A549 (cell line): ENCODE measurements around the gene PRKCE. TPM values are rescaled to one million over a fixed set of nuclear protein-coding genes. Genes with fewer than 3 reads are reported as not detected.
A peak's percentile ranks its signal among the peaks of the same experiment; 100 is the strongest.

Experiments used
- ATAC-seq, 2 experiments: fragments of 200-7000 bp in 1 of 2; fragments of >200 bp in 1 of 2; cut with Nextera tagmentation in 1 of 2; cut with Tn5 transposase in 1 of 2; 3 replicates each; pipeline versions ENCODE4 v1.8.0 to v1.9.1; 2018 to 2020; ENCODE audit warnings: mild to moderate bottlenecking in 1 of 2, moderate library complexity in 1 of 2
- CTCF ChIA-PET: fragments of 300-600 bp; sonication (Branson Sonifier 250); formaldehyde crosslinking; extraction: SDS; loops from one replicate; lab custom pipeline; 2021; ENCODE audit warnings: antibody characterized with exemption, inconsistent platforms; lab: Yijun Ruan, JAX
- POLR2A ChIA-PET: fragments of 350-600 bp; formaldehyde crosslinking; extraction: SDS; loops from one replicate; lab custom pipeline; 2021; ENCODE audit warnings: antibody characterized with exemption, inconsistent platforms; lab: Yijun Ruan, JAX
- DNase-seq, 2 experiments: peaks; one replicate each; pipeline versions ENCODE4 v3.0.0 to v3.0.0-alpha.2; 2011 to 2016; ENCODE audit warnings: low read depth in 1 of 2, low spot score in 1 of 2
- FAIRE-seq: peaks from 2 replicates; lab custom pipeline; 2011; peaks lifted over from hg19 to GRCh38; lab: Jason Lieb, UNC
- H3K27ac ChIP-seq, 2 experiments: fragments of >200 bp; sonication (Bioruptor Twin); formaldehyde crosslinking; 3 replicates each; pipeline ENCODE4 v1.5.1; 2016 to 2017
- H3K4me1 ChIP-seq: fragments of >200 bp; sonication (Bioruptor Twin); formaldehyde crosslinking; 3 replicates; pipeline ENCODE4 v1.6.1; 2016
- H3K4me2 ChIP-seq: fragments of >200 bp; sonication (Bioruptor Twin); formaldehyde crosslinking; 3 replicates; pipeline ENCODE4 v1.6.1; 2016
- H3K4me3 ChIP-seq: fragments of >200 bp; sonication (Bioruptor Twin); formaldehyde crosslinking; 3 replicates; pipeline ENCODE4 v1.5.1; 2016
- H3K9me3 ChIP-seq: fragments of >200 bp; sonication (Bioruptor Twin); formaldehyde crosslinking; 3 replicates; pipeline ENCODE4 v1.6.1; 2016
- BCL3 ChIP-seq: fragments of >200 bp; sonication (Bioruptor Twin); formaldehyde crosslinking; IDR thresholded peaks from 3 replicates; pipeline ENCODE4 v1.6.1; 2016
- BHLHE40 ChIP-seq: IDR thresholded peaks from 2 replicates; pipeline ENCODE4 v1.6.1; 2012; ENCODE audit warnings: low read depth, low read length, inconsistent platforms
- CBX8 ChIP-seq: fragments of 200-600 bp; sonication (generic); IDR thresholded peaks from 2 replicates; pipeline ENCODE4 v1.6.1; 2016
- CEBPB ChIP-seq, 2 experiments: fragments of >200 bp in 1 of 2; sonication (Bioruptor Twin) in 1 of 2; formaldehyde crosslinking in 1 of 2; IDR thresholded peaks; 2 replicates each; pipeline ENCODE4 v1.6.1; 2012 to 2016
- EHMT2 ChIP-seq: fragments of 200-600 bp; sonication (generic); IDR thresholded peaks from 2 replicates; pipeline ENCODE4 v1.6.1; 2016; ENCODE audit warnings: antibody characterized with exemption, low read depth, mild to moderate bottlenecking, moderate library complexity
- ESRRA ChIP-seq: fragments of 150-350 bp; IDR thresholded peaks from 2 replicates; pipeline ENCODE4 v1.6.1; 2014; ENCODE audit warnings: mild to moderate bottlenecking, low read length, borderline replicate concordance
- FOSL2 ChIP-seq, 2 experiments: fragments of 450-650 bp in 1 of 2; fragments of >200 bp in 1 of 2; sonication (Bioruptor Twin) in 1 of 2; formaldehyde crosslinking; IDR thresholded peaks; 2 replicates each; pipeline versions ENCODE4 v1.5.0 to v1.6.1; 2016 to 2020; ENCODE audit warnings: mild to moderate bottlenecking in 1 of 2, moderate library complexity in 1 of 2
- GATA3 ChIP-seq: IDR thresholded peaks from 2 replicates; pipeline ENCODE4 v1.6.1; 2012; ENCODE audit warnings: borderline replicate concordance
- HDAC2 ChIP-seq: fragments of 200-600 bp; sonication (generic); IDR thresholded peaks from 2 replicates; pipeline ENCODE4 v1.6.1; 2016
- HEYL ChIP-seq: fragments of 250-450 bp; sonication (Bioruptor Pico); IDR thresholded peaks from 2 replicates; pipeline ENCODE4 v1.8.0; 2021; ENCODE audit warnings: mild to moderate bottlenecking, moderate library complexity
- HMGXB4 ChIP-seq: fragments of 250-450 bp; sonication (Bioruptor Pico); IDR thresholded peaks from 2 replicates; pipeline ENCODE4 v1.5.0; 2021; ENCODE audit warnings: mild to moderate bottlenecking, moderate library complexity, borderline replicate concordance
- HOXA7 ChIP-seq: fragments of 250-450 bp; sonication (Bioruptor Pico); IDR thresholded peaks from 2 replicates; pipeline ENCODE4 v1.5.0; 2020; ENCODE audit warnings: mild to moderate bottlenecking, moderate library complexity
- JUNB ChIP-seq: fragments of >200 bp; sonication (Bioruptor Twin); formaldehyde crosslinking; IDR thresholded peaks from 2 replicates; pipeline ENCODE4 v1.6.1; 2016
- KDM1A ChIP-seq: fragments of 200-600 bp; sonication (generic); IDR thresholded peaks from 2 replicates; pipeline ENCODE4 v1.6.1; 2016; ENCODE audit warnings: low read depth, mild to moderate bottlenecking
- MAFK ChIP-seq: fragments of 450-650 bp; IDR thresholded peaks from 2 replicates; pipeline ENCODE4 v1.6.1; 2014; ENCODE audit not compliant: partially characterized antibody
- MAZ ChIP-seq: fragments of 150-350 bp; IDR thresholded peaks from 2 replicates; pipeline ENCODE4 v1.6.1; 2014; ENCODE audit warnings: antibody characterized with exemption, low read depth, low read length, borderline replicate concordance
- NFE2L2 ChIP-seq: fragments of 150-350 bp; conservative IDR thresholded peaks from 2 replicates; pipeline ENCODE4 v1.6.1; 2014; ENCODE audit warnings: low read length
- POLR2A ChIP-seq: IDR thresholded peaks from 2 replicates; pipeline ENCODE4 v1.6.1; 2012; ENCODE audit warnings: mild to moderate bottlenecking, low read length
- POLR2AphosphoS2 ChIP-seq: conservative IDR thresholded peaks from 2 replicates; pipeline ENCODE4 v1.6.1; 2012; ENCODE audit warnings: low read length, improper control_type of control experiment, inconsistent platforms
- RCOR1 ChIP-seq: fragments of 150-350 bp; IDR thresholded peaks from 2 replicates; pipeline ENCODE4 v1.6.1; 2014; ENCODE audit warnings: antibody characterized with exemption, low read length, low read depth
- RNF2 ChIP-seq: fragments of 200-600 bp; sonication (generic); IDR thresholded peaks from 2 replicates; pipeline ENCODE4 v1.6.1; 2016; ENCODE audit warnings: low read depth, mild to moderate bottlenecking, antibody characterized with exemption, moderate library complexity, borderline replicate concordance
- ZC3H11A ChIP-seq: fragments of 450-650 bp; IDR thresholded peaks from 2 replicates; pipeline ENCODE4 v1.6.1; 2014; ENCODE audit warnings: antibody characterized with exemption, mild to moderate bottlenecking
- ZNF302 ChIP-seq: fragments of 250-450 bp; sonication (Bioruptor Pico); IDR thresholded peaks from 2 replicates; pipeline ENCODE4 v1.9.0; 2021; ENCODE audit warnings: inconsistent platforms, mild to moderate bottlenecking, moderate library complexity
- WGBS: methylation state at CpG from one replicate; pipeline ENCODE4 v1.1.6; 2017; ENCODE audit errors: missing lambda C conversion rate; 5-methylcytosine and 5-hydroxymethylcytosine counted together
- polyA plus RNA-seq, 4 experiments: library from polyadenylated mRNA; depleted of rRNA in 3 of 4; stranded (reverse); fragments of >200 nt; fragmentation: RNase III in 1 of 4; extraction: RNeasy Plus Mini Kit Qiagen cat#74134 plus additional on column Dnase treatment in 1 of 4; gene quantifications; 2 replicates in 3 of 4; 3 replicates in 1 of 4; pipeline ENCODE4 v1.2.3, GENCODE V29; 2011 to 2017

PRKCE gene
- polyA plus RNA-seq, 2 of the 4 experiments (the other 2 are of a cell fraction) = 11.5 to 12.0 TPM

- Histone ChIP-seq H3K4me3 (no peak overlapping the region), H3K27ac (peak overlapping the region; percentile 18 to 89; a peak in 4 of 6 replicates), H3K4me1 (peaks cover 90% of the 10 kb centered on the region), H3K9me3 (no peaks in the 10 kb centered on the region), H3K4me2 (no peak overlapping the region)
- TF ChIP-seq CEBPB (IDR thresholded peaks at IDR 0.05) = no peak
- TF ChIP-seq GATA3 = no peak
- TF ChIP-seq KDM1A = no peak
- no peak for TF ChIP-seq HOXA7 (CRISPR knock-in tag)
- TF ChIP-seq BHLHE40 = no peak
- no peak for TF ChIP-seq RNF2
- no peak for TF ChIP-seq MAFK
- TF ChIP-seq JUNB = no peak
- no peak for TF ChIP-seq ESRRA
- TF ChIP-seq CBX8 = no peak
- no peak for TF ChIP-seq ZC3H11A
- no peak for TF ChIP-seq POLR2AphosphoS2
- no peak for DNase-seq
- 77% methylated on average over 3 of the region's 3 CpGs for WGBS
- no peak for ATAC-seq
- POLR2A ChIA-PET = no interaction called here
- FAIRE-seq = no peak
- CTCF ChIA-PET = interaction anchor here (0.6 to 2.2 kb wide), 4 partner anchors 11 to 198 kb away, joined by 3 to 11 read pairs (median 4); no protein-coding TSS in a partner anchor
These were observed 516.4 kb downstream of the PRKCE start for GRCh38 chr2:46167924-46168323.

GRCh38 chr2:46169467-46169866 is 518.0 kb downstream of the PRKCE start:
- ATAC-seq (no peak), DNase-seq (no peak), FAIRE-seq (no peak)
- ChIA-PET POLR2A (no interaction called here), CTCF (interaction anchor here (1.0 to 1.7 kb wide), 2 partner anchors 9 to 89 kb away, joined by 3 to 5 read pairs; no protein-coding TSS in a partner anchor)
- Histone ChIP-seq H3K4me2 (no peak overlapping the region), H3K4me3 (no peak overlapping the region), H3K4me1 (peaks cover 84% of the 10 kb centered on the region), H3K27ac (peak overlapping the region in 1 of 2 experiments; percentile 89; a peak in 3 of 6 replicates), H3K9me3 (no peaks in the 10 kb centered on the region)
- no peak for TF ChIP-seq MAZ
- no peak for TF ChIP-seq RNF2
- TF ChIP-seq EHMT2 = no peak
- TF ChIP-seq RCOR1 = no peak
- no peak for TF ChIP-seq FOSL2 (IDR thresholded peaks at IDR 0.05)
- TF ChIP-seq FOSL2 (CRISPR knock-in tag; IDR thresholded peaks at IDR 0.05) = no peak
- no peak for TF ChIP-seq HEYL (CRISPR knock-in tag)
- no peak for TF ChIP-seq HDAC2
- no peak for TF ChIP-seq ZNF302 (CRISPR knock-in tag)
- no peak for TF ChIP-seq POLR2A
- TF ChIP-seq CBX8 = no peak
- 93% methylated on average over 6 of the region's 6 CpGs for WGBS

GRCh38 chr2:46170026-46170425 is 518.6 kb downstream of the PRKCE start:
- Histone ChIP-seq H3K4me1 (peaks cover 84% of the 10 kb centered on the region), H3K27ac (peak overlapping the region in 1 of 2 experiments; percentile 89; a peak in 3 of 6 replicates), H3K9me3 (no peaks in the 10 kb centered on the region), H3K4me2 (no peak overlapping the region), H3K4me3 (no peak overlapping the region)
- no peak for ATAC-seq
- POLR2A ChIA-PET = no interaction called here
- no peak for FAIRE-seq
- WGBS = 68% methylated on average over 2 of the region's 2 CpGs
- TF ChIP-seq HMGXB4 (no peak), RCOR1 (no peak), NFE2L2 (no peak), BCL3 (no peak)
- DNase-seq = no peak
- CTCF ChIA-PET = interaction anchor here (1.0 to 2.0 kb wide), 2 partner anchors 90 to 124 kb away, joined by 3 to 6 read pairs; no protein-coding TSS in a partner anchor
